SHP77 treated with DMSO at 0.1 percent for 48 hours (cell line): Measurements from ENCODE around the gene RFC4.
"Not testable (repeated sequence)": the region's sequence is repeated elsewhere in the genome, so short reads cannot be mapped to it uniquely, and the experiment has no call there.

Source experiments
- DNase-seq: peaks from one replicate; lab custom pipeline; 2025; lab: John Stamatoyannopoulos, UW

RFC4 gene, protein sequence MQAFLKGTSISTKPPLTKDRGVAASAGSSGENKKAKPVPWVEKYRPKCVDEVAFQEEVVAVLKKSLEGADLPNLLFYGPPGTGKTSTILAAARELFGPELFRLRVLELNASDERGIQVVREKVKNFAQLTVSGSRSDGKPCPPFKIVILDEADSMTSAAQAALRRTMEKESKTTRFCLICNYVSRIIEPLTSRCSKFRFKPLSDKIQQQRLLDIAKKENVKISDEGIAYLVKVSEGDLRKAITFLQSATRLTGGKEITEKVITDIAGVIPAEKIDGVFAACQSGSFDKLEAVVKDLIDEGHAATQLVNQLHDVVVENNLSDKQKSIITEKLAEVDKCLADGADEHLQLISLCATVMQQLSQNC

DNA sequence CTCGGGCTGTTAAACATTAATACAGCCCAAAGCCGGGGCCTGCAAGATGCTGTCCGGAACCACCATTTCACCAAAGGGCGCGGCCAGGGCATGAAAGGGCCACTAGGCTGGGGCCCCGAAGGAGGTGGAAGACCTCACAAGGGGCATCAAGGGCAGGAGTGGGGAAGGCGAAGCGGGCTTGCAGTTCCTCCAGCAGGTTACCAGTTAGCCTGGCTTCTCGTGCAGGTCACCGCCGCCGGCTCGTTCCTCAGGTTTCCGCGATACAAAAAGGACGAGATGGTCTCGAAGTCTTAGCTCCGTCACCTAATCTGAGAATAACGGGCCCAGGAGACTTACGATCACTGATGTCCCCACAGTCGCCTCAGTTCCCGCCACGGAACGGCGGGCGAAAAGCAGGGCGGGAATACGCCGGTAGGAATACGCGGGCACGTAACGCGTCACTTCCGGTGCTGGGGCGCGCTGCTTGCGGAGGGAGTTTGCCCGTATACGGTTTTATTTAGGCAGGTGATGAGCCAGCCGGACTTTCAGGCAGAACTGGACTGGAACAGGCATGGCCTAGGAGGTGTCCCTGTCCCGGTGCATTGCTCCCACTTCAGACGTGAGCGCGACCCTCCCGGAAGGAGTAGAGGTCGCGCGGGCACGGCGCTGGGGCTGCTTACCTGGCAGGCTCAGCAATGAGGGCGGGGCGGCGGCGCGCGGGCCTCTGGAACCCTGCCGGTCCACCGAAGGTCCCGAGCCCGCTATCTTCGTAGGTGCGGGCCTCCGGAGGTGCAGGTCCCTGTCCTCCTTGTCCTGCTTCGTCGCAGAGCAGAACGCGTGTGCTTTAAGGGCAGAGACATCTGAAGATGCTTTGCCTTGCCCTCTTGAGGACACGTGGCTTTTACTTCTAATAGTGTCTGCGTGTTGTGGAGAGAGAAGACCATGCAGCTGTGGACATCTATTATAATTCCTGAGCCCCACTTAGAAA lies at the start of gene RFC4:
TSS of gene RFC4 (minus strand) at position 394 of the 967 bp plus-strand sequence. CDS start 1,769 bp downstream, outside the sequence.
- peak; percentile 86 for DNase-seq

DNA sequence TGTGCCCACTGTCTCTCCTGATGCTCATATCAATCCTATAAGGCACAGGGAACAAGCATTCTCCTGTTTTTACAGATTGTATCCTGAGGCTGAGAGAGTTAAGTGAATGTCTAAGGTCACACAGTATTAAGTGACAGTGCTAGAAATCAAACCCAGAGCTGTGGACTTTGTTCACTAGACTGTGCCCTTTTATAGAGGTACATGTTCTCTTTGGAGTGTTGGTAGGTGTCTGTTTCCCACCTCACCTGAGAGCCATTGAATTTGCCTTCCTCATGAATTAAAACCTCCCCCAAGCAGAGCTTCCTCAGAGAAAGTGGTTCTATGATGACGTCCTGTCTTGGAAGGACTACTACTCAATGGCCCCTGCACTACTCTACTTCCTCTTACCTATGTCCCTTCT lies 48.7 kb upstream of the RFC4 start:
- no peak for DNase-seq

DNA sequence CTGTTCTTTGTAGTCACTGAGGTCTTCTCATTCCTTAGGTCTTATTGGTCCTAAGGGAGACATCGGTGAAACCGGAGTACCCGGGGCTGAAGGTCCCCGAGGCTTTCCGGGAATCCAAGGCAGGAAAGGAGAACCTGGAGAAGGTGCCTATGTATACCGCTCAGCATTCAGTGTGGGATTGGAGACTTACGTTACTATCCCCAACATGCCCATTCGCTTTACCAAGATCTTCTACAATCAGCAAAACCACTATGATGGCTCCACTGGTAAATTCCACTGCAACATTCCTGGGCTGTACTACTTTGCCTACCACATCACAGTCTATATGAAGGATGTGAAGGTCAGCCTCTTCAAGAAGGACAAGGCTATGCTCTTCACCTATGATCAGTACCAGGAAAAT lies 47.9 kb upstream of the RFC4 start:
- no peak for DNase-seq

DNA sequence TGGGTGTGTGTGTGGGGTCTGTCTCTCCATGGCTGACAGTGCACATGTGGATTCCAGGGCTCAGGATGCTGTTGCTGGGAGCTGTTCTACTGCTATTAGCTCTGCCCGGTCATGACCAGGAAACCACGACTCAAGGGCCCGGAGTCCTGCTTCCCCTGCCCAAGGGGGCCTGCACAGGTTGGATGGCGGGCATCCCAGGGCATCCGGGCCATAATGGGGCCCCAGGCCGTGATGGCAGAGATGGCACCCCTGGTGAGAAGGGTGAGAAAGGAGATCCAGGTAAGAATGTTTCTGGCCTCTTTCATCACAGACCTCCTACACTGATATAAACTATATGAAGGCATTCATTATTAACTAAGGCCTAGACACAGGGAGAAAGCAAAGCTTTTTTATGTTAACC lies 46.7 kb upstream of the RFC4 start:
- no peak for DNase-seq

DNA sequence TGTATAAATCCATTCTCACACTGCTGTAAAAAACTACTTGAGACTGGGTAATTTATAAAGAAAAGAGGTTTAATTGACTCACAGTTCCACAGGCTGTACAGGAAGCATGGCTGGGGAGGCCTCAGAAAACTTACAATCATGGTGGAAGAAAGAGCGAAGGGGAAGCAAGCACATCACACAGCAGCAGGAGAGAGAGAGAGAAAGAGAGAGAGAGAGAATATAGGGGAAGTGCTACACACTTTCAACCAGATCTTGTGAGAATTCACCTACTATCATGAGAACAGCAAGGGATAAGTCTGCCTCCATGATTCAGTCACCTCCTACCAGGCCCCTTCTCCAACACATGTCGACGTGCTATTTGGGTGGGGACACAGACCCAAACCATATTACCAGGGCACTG lies 45.6 kb upstream of the RFC4 start:
- DNase-seq = not testable (repeated sequence)

DNA sequence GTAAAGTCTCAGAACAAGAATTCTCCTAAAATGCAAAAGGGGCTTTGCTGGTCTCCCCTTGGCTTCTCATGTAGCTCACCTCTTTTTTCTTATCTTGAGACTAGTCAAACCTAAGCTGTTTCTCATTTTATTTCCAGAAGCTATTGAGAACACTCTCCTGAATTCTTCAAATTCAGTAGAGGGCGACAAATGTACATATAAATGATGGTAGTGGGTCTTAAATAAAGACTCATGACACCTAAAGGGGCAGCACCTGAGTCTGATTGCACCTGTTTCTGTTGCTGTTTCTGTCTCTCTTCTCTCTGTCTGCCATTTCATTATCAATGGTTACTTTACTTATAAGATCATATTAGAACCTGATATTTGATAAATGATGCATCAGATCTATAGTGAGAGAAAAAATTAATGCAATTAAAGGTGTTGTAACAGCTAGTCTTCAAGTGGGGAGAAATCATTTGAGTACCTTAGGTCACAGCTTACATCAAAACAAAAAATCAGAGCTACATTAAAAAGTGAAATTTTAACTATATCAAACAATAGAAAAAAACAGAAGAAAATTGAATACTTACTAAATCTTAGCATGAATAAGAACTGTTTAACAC lies 43.2 kb upstream of the RFC4 start:
- no peak for DNase-seq

DNA sequence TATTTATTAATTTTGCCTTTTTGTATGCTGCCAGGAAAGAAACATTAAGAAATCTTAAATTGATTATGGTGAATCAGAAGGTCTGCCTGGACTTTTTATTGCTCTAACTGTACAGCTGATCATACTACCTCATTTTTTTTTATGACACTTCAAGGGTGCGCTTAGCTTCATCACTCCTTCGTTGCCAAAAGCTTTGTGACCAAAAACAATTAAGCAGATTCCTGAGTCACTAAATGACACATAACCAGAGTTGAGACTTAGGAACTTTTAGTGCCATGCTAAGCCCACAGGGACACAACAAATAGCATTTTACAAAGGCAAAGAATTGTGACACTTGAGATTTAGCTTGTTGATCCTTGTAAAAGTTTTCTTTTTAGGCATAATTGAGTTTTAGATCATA lies 41.2 kb upstream of the RFC4 start:
- no peak for DNase-seq

DNA sequence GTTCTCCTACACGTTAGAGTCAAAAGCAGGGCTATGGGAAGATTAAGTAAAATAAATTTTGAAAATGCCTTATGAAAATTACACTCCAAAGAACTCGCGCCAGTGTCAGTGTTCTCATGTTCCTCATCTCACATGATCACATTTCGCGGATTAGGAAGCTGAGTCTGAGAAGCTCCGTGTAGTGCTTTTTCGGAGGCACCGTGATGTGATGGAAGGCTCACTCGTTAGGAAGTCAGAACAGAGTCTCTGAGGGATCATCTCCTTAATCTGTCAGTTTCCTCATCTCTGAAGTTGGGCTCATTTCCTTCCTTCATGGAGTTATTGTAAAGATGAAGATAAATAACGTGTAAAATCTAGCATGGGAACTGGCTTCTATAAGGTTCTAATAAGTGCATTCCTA lies 39.5 kb upstream of the RFC4 start:
- no peak for DNase-seq

DNA sequence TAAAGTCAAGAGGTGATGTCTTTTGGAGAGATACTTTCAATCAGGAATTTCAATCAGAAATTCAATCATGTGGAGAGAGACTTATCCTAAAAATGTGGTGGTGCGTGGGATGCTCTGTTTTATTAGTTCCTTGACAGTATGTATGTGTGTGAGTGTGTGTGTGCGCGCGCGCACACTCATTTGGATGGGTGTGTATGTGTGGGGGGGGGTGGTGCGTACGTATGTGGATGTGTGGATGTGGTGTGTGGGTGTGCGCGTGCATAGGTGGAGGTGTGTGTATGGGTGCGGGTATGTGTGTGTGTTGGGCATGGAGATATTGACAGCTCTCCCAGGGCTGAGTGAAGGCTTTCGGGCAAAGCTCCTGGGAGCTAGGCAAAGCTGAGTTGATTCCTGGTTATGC lies 38.6 kb upstream of the RFC4 start:
- no peak for DNase-seq

DNA sequence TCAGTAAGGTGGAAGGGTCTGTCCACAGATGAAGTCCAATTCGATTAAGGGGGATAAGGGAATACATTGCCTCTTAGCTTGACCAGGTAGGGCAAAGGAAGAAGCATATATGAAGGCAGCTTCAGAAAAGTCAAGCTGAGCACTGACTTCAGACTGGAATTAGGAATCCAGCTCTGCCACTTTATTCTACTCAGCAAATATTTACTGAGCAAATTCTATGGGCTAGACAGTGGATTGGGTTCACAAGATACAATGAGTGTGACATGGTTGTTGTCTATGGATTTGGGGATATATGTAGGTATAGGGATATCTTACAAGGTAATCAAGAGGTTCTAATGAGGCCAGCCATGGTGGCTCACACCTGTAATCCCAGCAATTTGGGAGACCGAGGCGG lies 36.8 kb upstream of the RFC4 start:
- no peak for DNase-seq

DNA sequence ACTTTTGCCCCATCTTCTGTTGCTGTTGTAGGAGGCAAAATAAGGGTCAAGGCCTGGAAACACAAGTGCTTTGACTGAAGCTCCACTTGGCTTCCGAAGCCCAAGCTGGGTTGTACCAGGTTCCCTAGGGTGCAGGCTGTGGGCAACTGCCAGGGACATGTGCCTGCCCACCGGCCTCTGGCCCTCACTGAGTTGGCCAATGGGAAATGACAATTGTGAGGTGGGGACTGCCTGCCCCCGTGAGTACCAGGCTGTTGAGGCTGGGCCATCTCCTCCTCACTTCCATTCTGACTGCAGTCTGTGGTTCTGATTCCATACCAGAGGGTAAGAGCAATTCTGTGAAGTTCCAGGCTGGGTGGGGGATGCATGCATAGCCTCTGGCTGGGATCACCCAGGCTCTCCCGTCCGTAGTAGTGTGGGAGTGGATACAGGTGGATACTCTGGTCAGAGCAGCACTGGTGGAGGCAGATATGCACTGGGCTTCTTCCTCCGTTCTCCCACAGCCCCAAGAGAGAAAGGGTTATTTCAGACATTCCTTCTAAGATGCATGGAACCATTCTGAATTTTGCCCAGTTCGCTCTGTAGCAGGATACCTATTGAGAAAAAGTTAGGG lies 36.2 kb upstream of the RFC4 start, which contains the start of gene ADIPOQ:
TSS of gene ADIPOQ (plus strand) at position 285 of the 613 bp plus-strand sequence. CDS start 10,349 bp downstream, outside the sequence.
- DNase-seq = no peak

DNA sequence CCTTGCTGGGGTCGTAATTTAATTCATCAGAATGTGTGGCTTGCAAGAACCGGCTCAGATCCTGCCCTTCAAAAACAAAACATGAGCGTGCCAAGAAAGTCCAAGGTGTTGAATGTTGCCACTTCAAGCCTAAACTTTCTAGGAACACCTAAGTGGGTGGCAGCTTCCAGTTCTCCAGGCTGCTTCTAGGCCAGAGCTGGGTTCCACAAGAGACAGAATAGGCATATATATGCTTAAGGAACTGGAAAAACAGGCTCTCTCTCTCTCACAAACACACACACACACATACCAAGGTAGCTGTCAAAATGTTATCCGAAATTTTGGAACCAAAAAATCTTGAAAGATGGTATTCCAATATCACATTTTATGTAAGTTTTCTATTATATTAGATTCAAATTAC lies 35.3 kb upstream of the RFC4 start:
- no peak for DNase-seq

DNA sequence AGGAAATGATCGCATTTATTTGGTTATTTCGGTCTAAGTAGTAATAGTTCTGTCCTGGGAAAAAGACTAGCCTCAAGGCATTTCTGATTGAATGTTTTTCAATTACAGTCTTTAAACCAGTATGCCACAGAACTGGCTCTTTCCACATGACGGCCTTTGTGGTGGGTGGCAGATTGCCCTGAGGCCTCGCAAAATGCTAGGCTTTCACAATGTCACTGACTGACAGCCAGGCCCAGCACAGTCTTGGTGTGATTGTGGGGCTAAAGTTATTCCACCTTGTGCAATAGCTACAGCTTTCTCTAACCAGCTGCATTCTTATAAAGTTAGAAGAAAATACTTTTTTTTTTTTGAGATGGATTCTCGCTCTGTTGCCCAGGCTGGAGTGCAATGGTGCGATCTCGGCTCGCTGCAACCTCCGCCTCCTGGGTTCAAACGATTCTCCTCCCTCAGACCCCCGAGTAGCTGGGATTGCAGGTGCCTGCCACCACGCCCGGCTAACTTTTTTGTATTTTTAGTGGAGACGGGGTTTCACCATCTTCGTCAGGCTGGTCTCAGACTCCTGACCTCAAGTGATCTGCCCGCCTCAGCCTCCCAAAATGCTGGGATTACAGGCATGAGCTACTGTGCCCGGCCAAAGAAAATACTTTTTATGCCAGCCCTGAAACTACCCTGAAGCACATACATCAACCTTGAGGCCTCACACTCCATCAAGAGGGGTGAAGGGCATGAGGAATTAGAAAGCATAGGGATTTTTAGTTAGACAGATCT lies 33.8 kb upstream of the RFC4 start:
- no peak for DNase-seq

DNA sequence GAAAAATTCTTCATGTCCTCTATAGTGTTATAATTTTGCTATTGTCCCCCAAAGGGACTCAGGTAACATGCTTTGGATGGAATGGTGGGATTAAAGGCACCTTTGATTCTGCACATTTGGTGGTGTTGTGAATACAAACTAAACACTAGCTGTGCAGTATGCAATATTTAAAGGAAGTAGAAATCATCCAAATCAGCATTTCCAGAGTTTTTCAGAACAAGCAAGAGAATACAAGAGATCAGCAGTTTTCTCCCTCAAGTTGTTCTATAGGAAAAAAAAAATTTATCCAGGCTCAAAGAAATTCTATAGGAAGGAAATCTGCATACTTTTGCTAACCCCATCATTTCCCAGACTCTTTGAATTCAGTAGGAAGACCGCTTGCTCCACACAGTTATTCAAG lies 26.0 kb upstream of the RFC4 start:
- DNase-seq = no peak

DNA sequence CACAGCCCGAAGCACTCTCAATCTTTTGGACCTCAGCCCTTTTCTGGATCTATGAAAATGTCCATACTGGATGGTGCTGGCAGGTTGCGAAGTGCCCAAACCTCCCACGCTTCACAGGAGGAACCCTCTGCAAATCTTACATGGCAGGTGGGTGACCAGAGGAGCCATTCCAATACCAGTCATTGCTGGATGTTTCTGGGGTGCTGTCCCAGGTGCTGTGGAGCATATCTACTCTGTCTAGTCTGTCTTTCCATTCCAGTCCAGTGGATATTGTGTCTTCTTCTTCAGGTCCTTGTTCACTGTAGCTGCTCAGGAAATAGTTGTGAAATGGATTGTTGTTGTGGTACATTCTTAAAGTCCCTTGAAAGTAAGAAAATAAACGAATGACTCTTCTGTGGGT lies 25.5 kb upstream of the RFC4 start:
- no peak for DNase-seq

DNA sequence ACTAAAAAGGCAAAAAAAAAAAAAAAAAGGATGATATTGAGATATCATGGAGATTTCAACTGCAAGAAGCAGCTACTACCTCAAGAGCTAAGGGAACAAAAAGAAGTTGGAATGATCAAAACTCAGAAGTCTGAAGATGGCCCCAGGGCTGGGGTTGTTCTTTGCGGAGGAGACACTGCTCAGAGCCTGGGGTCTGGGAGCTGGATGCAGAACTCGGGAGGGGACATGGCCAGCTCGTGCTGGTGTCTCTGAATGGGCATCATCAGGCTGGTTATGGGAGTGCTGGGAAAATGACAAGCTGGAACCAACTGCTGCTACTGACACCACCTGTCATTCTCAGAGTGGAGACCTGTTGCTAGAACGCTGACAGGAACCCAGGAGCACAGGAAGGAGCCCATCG lies 22.1 kb upstream of the RFC4 start:
- DNase-seq = no peak

DNA sequence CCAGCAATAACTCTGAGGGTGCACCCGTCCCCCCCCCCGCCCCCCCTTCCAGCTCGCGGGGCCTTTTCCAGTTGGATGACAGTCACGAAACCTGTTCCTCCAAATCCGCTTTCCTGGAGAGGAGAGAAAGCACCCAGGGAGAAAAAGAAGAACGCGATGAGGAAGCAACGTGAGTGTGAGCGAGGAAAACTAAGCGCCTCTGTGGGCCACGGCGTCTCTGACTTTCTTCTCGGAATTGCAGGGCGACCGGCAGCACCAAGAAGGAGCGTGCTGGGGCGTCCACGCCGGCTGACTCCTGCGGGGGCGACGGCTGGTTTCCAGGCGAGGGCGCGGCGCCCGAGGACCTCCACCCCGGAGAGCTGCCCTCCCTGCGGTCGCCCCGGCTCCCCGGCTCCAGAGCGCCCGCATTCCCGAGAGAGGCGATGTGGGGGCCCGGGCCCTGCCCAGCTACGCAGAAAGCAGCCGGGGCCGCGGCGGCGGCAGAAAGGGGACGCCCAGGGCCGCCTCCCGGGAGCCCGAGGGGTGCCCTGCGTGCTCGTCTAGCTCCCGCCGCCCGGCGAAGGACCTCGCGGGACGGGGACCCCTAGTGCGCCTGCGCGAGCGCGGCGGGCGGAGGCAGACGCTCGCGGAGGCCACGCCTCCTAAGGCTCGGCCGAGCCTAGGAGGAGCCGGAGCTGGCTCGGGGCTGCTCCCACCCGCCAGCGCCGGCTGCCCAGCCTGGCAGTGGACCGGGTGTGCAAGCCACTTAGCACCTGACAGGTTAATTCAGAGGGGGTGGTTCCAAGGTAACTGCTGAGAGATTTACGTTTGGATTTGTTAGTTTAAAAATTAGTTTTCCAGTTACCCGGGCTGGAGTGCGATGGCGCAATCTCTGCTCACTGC lies 20.9 kb upstream of the RFC4 start:
- DNase-seq = peak; percentile 10

DNA sequence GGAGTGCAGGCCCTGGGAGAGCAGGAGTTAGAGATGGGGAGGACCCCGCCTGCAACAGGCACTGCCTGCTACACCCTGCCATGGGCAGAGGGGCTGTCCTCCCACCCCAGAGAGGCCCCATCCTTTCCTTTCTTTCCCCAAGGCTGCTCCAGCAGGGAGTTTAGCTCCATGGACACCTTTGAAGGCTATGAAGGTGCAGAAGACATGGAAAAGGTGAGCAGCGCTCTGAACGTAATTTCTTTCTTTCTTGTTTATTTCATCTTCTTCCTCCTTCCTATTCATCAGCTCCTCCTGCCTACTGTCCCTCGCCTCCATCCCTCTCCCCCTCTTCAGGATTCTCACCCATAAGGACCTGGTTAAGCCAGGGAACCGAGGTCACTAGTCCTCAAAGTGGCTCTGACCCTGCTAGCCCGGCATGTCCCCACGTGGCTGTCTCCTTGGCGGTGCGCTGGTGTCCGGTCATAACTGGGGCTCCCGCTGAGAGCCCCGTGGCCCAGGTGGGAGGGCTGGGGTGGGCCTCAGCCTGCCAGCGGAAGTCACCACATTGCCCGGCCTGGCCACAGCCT lies 20.2 kb upstream of the RFC4 start:
- DNase-seq = no peak

DNA sequence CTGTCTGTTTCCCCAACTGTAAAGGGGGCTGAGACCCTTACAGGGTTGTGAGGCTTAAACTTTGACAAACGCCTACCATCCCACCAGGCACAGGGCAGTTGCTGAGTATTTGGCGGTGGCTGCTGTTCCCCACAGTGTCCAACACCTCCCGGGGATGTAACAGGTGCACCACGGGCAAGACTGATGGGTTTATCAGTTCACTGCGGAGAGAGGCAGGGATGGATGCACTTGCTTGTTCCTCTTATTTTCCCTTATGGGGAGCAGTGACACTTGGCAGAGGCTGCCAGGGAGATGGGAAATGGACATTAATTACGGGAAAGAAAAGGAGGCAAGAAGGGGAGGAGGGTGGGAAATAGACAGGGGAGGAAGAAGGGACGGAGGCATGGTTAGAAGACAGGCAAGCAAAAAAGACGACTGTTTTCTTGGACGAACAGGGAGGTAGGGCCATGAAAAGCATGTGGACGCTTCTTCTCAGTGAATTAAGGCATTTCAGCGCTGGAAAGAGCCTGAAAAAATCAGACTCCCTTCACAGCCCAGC lies 19.7 kb upstream of the RFC4 start:
- DNase-seq = no peak
